Activated CD8-positive, alpha-beta memory T cell treated with anti-CD3 and anti-CD28 coated beads for 48 hours (primary cell): Measurements from ENCODE around the gene PTCH1.

Experiments
- DNase-seq, 3 experiments: peaks; one replicate each; pipeline ENCODE4 v3.0.0-alpha.2; 2020; ENCODE audit warnings: low read depth in 2 of 3, low spot score in 2 of 3

Gene PTCH1

DNA sequence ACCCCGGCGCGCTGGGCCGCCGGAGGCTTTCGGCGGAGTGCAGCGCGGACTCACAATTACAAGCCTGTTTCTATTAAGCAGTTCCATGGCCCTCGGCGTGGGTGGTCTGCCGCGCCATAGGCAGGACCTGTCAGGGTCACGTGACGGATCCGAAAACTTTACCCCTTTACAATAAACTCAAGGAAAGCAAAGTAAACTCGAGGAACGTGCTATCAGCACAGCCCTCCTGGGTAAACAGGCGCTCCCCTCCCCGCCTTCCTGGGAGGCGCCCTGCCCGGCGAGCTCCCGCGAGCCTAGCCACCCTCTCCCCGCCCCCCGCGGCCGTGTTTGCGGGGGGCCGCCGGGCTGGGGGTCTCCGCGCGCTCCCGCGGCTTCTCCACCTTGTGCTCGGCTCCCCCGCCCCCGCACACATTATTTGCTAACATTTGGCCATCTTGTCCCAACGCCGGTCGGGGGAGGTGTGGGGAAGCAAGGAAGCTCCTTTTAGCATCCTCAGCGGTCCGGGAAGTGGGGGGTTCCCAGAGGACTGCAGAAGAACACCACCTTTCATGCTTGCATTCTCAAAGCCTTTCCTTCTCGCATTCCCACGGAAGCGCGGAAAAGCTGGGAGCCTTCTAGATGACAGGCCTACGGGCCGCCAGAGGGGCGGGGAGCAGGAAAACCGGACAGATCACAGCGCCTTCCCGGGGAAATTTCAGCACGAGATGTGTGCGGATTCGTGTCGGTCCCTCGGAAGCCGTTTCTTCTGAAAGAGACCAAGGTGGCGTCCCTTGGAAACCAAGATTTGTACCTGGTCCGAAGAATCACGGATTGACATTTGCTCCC, at the start of gene PTCH1:
Gene PTCH1 (minus strand): TSS at position 238 of the 825 bp plus-strand sequence.
- no peak for DNase-seq

DNA sequence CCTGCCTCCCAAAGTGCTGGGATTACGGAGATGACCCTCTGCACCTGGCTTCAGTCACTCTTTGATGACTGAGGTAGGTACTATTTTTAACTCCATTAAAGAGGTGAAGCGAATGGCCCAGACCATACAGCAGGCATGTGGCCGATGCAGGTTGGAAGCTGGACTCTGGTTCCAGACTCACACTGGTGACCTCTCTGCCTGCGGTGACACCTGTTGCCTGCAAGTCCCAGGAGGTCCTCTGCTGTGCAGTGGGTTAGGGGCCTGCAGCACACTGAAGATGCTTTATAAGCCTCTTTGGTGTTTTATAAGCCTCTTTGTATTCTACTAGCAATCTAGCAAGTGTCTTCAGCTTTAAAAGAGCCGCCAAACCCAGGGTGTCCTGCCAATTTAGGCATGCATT, 49.2 kb upstream of the PTCH1 start:
- no peak for DNase-seq

DNA sequence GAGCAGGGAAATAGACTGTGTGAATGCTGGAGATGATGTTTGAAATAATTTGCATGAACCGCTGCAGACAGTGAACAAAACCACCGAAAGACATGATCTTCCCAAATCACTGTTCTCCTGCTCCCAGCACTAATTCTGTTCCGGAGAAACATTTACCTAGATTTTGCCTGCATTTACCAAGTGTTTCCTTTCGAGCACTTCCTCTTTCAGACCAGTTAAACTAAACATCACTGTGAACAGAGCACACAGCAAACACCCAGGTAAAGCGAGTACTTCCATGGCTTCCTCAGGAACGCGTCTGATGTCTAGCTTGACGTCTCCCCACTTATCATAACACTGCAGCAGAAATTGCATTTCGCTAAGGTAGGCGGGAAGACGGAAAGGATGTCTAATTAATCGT, 45.1 kb upstream of the PTCH1 start:
- no peak for DNase-seq

DNA sequence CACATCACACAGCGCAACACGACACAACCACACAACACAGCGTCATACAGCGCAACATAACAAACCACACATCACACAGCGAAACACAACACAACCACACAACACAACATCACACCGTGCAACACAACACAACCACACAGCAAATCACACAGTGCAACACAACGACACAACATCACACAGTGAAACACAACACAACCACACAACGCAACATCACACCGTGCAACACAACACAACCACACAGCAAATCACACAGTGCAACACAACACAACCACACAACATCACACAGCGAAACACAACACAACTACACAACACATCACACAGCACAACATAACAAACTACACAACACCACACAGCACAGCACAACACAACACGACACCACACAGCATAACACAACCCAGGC, 40.4 kb upstream of the PTCH1 start:
- DNase-seq, result no peak

DNA sequence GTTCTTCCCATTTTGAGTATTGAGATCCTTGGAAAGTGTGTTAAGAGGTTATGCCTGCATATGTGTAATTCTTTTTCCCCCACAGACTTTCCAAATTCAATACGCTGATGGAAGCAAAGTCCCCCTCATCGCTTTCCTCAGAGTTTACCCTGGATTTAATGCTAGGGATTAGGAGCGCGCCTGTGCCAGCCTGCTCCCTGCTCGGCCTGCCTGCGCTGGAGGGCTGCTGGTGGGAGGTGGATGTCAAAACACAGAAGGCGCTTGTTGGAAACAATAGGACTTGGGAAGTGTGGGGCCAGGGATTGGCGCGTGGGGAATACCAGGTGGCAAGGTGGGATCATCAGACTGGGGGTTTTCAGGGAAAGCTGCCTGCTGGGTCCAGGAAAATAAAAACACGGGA, 39.8 kb upstream of the PTCH1 start:
- no peak for DNase-seq

DNA sequence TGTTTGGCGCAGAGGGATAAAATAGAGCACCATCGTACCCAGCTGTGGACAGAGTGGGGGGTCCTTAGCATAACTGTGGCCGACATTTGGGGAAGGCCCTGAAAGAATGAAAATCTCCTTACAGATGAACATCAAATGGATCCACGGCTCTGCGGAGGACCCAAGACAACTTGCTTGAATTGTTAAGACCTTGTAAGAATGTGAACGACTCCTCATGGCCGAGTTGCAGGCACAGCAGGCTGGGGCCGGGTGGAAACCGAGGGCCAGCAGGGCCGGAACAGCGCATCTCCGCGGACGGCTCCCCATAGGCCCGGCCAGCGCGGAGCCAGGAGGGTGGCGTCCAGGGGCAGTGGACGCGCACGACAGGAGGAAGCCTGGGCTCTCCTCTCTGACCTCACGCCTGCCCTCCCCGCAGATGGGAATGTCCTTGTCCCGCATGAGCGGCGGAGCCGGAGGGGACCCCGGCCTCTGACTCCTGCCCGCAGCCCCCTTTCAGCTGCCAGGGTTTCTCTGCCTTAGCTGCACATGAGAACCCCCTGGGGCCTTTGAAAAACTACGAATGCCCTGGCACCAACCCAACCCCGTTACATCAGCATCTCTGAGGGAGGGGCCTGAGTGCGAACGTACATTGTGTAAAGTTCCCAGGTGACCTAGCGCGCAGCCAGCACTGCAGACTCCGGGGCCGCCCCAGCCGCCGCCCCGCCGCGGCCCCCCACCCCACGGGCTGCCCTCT, 36.2 kb upstream of the PTCH1 start:
- no peak for DNase-seq

DNA sequence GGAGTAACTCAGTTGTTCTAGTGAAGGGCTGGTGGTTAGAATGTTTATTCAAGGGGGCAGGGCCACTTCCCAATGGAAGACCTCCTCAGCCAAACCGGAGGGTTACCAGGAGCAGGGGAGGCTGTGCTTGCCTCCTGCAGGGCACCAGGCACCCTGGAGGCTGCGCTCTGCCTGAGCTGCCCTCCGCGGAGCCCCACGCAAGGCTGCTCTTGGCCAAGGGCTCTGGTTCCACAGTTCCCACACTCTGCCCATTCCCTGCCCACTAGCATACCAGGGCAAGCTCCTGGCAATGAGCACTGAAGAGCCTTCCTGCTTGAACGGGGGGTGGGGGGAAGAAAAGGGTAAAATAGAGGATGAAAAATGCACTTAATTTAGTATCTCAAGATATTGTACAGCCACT, 35.5 kb upstream of the PTCH1 start:
- DNase-seq, result no peak

DNA sequence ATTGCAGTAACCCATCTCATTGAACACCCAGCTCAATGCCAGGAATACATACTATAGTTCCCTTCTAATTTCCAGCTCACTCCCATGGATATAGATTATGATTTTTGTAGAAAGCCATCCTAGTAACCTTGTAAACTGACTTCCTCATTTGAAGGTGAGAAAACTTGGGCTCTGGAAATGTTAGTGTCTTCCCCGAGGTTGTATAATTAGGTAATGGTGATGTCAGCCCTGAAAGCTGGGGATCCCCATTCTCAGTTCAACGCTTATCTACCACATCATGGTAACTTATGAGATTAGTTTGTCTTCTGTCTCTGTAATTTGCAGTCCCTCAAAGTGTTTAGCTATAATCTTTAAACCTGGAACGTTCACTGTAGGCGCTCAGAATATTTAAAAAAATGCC, 34.6 kb upstream of the PTCH1 start:
- DNase-seq, result no peak

DNA sequence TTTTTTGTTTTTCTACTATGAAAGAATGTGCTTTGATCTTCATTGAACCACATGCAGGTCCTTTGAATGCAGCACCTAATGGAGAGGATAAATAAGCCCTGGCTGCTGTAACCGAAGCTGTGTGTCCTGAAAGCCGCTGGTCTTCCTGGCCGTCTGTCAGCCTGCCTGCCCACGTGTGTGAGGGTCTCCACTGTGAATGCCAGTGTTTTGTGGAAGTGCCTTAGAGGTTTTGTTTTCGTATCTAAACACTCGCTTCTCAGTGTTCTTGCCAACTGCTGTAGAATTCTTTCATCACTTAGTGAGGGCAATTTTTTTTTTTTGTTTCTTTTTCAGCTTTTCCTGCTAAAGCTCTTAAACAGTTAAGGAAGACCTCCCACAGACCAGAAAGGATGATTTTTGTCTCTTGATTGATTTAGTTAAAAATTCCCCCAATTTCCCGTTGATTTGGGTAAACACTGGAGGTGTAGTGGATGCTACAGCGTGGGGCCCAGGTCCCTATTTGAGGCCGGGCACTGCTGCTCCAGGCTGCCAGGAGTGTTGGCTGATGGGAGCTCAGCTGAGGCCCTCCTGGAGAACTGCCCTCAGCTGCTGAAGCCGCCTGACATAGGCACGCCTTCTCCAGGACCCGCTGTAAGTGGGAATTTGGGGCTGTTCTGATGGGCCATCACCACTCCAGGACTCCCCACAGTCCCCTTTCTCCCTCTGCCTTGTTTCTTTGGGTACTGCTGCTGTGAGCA, 29.2 kb upstream of the PTCH1 start:
- DNase-seq, result no peak

DNA sequence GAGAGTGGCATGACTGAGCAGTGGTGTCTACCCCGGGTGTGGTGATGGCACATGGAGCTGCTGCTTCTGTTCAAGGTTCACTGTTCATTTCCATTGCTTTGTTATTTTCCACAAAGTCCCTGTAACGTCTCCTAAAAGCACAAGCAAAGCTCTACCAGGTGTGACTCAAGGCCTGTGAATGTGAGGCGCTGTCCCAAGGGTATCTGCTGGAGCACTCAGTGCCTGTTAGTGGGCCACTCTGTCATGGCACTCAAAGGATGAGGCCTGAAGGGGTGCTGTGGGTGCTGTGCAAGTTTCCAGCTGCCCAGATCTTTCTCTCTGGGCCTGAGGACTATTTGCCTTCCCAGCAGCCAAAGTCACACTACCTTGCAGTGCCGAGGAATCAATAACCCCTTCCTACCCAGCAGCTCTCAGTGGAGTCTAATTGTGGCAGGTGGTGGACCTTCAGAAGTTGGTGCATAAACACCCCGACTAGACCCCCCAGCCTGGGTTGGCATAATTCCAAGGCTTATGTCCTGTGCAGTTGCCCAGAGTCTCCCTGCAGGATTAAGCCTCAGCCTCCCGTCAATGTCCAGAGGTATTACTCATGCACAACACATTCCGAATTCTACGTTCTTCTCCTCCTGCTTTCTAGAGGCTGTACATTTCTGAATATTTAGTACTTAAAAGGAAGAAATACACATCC, 17.4 kb upstream of the PTCH1 start:
- DNase-seq, result no peak

DNA sequence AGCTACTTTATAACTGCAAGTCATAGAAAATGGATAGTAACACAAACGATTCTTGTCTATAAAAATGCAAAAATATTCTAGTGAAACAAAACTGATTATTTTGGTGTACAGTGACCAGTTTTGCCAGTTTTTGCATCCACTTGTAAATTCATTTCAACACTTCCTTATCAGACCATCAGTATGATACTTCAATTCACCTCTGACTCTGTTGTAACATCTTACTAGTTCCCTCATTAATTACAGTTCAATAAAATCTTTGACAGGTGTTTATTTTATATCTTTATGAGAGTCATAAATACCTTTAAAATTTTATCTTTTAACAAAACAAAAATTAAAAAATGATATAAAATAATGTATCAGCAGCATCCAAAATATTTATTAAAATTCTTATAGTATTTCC, 13.1 kb upstream of the PTCH1 start:
- DNase-seq, result no peak

DNA sequence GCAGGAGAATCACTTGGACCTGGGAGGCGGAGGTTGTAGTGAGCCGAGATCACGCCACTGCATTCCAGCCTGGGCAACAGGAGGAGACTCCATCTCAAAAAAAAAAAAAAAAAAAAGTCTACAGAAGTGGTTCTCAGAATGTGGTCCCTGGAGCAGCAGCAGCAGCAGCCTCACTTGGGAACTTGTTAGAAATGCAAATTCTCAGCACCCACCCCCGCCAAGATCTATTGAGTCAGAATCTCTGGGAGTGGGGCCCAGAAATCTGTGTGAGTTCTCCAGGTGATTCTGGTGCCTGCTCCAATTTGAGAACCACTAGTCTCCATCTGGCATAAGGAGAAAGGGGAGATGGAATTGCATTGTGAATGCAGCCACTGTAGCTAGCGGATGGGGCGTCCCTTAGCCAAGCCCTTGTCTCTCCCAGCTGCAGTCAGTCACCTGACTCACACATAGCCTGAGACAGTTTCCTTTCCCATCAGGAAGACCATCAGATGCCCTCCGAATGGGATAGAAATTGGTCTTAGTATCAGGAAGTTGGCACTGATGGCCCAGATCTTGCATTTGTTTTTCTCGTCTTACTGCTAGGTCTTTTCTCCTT, 12.2 kb upstream of the PTCH1 start:
- no peak for DNase-seq

DNA sequence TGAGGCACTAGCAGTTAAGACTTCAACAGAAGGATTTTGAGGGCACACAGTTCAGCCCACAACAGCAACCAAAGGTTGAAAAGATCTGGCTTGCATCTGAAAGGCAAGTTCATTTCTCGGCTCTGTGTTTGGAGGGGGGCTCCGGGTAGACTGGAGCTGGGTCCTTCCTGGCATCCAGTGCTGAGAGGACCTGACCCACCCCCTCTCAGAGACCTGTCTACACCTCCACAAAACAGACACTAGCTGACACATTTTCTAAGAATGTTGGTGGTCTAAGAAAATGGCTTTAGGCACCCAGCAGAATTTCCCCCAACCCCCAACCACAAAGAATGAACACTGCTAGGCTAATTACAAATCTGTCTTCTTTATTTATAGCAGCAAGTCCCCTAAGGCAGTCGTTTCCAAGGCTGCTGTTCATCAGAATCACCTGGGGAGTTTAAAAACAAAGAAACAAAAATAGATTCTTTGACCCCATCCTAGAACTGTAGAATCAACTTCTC, 6.2 kb upstream of the PTCH1 start:
- no peak for DNase-seq

DNA sequence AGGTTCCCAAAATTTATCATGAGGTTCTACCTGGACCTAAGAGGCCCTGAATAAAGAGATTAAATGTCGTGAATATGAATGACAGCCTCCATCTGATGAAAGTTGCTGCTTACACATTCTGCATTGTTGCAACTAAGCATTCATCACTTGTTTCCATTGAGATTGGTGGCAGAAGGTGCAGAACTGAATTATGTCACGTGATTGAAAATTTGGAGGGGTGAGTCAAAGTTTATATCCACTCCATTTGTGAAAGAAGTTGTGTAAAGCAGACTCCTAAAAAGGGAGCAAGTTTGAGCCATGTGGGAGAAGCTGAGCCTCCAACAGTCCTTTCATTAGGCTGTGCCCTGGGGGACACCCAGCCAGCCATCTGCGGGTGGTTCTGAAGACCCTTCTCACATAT, 4.9 kb upstream of the PTCH1 start:
- DNase-seq, result no peak

DNA sequence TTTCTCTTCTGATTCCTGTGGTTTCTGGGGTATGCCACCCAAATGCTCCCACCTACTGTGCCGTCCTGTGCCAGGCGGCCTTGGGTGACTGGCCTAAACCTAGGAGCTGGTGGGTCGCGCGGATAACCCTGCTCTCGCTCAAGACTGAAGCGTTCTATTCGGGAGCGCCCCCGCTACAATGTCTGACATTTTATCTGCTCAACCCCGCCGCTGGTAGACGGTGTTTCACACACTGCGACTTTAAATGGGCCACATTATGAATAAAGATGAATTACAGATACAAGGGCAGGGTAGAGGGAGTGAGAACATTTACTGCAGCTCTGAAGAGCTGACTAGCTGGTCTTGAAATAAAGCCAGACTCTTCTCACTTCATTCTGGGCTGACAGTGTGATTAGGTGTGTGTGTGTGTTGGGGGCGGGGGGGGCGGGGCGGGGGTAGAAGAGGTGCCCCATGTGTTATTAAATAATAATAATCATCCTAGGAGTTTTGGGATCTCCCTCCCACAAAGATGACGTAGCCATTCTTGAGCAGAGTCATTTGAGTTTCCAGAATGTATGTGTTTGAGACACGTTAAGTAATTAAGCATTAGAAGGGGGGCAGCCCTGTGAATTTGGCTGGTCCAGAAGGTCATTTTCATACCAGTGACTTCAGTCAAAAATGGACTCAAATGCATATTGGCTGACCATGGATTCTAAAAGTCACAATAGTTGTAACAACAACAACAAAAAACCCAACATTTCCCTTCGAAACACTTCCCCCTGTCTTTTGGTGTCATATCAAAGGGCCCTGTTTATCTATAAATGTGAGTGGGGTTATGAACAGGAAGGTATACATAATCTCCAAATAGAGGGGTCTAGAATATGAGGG, 1.0 kb upstream of the PTCH1 start:
- no peak for DNase-seq

DNA sequence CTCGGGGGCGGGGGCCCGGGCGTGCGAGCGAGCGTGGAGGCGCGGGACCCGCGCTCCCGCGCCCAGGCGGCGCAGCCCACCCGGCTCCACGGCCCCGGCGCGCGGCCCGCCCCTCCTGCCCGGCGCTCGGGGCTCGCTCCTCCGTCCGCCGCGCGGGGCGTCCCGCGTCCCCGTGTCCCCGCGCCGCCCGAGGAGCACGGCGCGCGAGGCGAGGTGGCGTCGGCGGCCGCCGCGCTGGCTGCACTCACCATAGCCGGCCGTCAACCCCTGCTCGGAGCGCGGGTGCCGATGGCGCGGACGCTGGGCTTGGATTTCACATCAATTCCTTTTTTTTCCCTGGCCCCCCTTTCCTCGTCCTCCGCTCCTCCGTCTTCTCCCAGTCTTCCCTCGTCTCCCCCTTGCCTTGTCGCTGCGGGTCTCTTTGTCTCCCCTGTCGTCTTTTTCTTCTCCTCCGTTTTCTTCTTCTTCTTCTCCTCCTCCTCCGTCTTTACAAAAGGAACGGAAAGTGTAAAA, 494 bp downstream of the PTCH1 start:
- no peak for DNase-seq

DNA sequence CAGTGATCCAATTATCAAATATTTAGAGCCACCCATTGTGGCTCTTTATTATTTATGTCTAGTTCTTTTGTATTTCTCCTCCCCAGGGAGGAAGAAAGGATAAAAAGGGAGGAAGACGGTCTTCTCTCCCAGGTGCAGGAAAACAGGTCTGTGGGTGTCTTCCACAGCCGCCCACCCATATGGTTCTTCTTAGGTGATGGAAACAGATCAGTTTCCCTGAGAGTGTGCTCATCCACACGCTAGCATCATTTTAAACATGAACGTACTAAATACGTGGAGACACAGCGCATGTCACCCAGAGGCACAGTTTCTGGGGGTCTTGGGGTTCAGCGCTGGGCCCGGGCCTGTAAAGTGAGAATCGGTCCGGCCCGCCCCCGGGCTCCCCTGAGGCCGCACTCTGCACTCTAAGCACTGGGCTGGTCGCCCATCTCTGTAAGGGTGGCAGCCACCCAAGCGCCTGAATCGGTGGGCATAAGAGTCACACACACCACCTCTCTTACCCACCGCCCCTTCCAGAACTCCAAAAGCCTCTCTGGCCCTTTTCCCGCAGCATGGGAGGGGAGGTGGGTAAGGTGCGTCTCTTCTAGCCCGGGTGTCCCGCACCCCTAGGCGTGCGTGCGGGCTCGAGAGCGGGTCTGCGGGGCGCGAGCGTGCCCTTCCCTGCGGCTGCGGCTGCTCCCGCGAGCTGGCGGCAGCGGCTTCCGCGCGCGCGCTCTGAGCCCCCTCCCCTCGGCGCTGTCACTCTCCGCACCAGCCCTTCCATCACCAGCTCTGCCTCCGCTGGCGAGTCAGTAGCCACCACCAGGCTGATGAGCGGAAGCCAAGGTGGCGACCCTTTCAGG, 1.3 kb downstream of the PTCH1 start:
- no peak for DNase-seq

DNA sequence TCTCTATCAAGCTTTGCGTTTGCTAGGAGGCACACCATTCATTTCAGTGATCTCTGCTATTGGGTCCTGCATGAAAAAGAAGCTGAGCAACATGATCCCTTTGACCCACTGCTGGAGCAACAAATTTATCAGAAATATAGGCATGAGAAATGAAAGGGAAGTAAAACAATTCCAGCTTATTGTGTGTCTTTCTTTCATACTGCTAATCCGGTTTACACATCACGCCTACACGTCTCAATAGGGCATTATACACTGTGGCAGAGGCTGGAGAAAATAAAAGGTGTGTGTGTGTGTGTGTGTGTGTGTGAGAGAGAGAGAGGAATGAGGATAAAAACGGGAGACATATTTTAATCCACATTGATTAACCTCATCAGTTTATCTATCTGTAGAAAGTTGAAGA, 2.4 kb downstream of the PTCH1 start:
- DNase-seq, result no peak

DNA sequence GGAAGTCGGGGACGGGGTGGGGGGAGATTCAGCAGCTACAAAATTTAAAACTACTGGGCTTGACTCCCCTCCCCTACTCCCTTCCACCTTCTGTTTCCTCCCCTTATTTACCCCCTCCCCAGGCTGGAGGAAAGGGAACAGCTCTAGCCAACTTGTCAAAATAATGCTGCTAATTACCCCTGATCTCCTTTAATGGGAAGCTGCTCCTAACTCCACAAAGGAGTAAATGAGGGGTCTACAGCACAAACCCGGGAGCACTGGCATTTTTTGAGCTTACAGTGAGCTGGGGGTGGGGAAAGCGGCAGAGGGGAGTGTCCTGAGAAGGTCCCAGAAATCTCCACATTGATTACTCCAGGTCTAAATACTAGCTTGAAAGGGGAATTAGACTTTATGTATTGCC, 3.1 kb downstream of the PTCH1 start:
- no peak for DNase-seq
